H1 (cell line): Measurements from ENCODE around the gene GIPC2.

Experiments used
- CBX5 ChIP-seq: fragments of 300-800, 300-1000 bp; sonication (generic); IDR thresholded peaks from 2 replicates; pipeline ENCODE4 v1.7.1; 2016; ENCODE audit warnings: antibody characterized with exemption, low read length, low read depth
- CEBPB ChIP-seq: IDR thresholded peaks from 2 replicates; pipeline ENCODE4 v1.6.1; 2012; ENCODE audit warnings: low read depth, low read length
- EZH2 ChIP-seq: fragments of 200-600 bp; sonication (generic); IDR thresholded peaks from 2 replicates; pipeline ENCODE4 v1.7.1; 2012; ENCODE audit warnings: low read depth, mild to moderate bottlenecking, moderate library complexity, low read length, inconsistent platforms; ENCODE audit not compliant: severe bottlenecking
- NANOG ChIP-seq: IDR thresholded peaks from 2 replicates; pipeline ENCODE4 v1.6.1; 2011; ENCODE audit warnings: low read length, low read depth, mild to moderate bottlenecking, inconsistent platforms; ENCODE audit not compliant: insufficient read depth, poor library complexity, severe bottlenecking
- POLR2AphosphoS5 ChIP-seq: IDR thresholded peaks from 2 replicates; pipeline ENCODE4 v1.6.1; 2011; ENCODE audit warnings: low read depth, low read length
- TAF1 ChIP-seq: IDR thresholded peaks from 2 replicates; pipeline ENCODE4 v1.6.1; 2011; ENCODE audit warnings: mild to moderate bottlenecking, low read depth, low read length
- TBP ChIP-seq: IDR thresholded peaks from 2 replicates; pipeline ENCODE4 v1.6.1; 2011; ENCODE audit warnings: low read depth, low read length, improper control_type of control experiment
- TF ChIP-seq, protein P1 (sequence below), 3 experiments: IDR thresholded peaks; 1 replicate in 2 of 3; 2 replicates in 1 of 3; pipeline versions ENCODE4 v1.5.1 to v1.6.1; 2011; ENCODE audit warnings: low read length in 3 of 3, mild to moderate bottlenecking in 3 of 3, inconsistent platforms in 2 of 3, low read depth in 1 of 3, moderate library complexity in 1 of 3; ENCODE audit not compliant: insufficient read depth in 1 of 3; ENCODE audit errors: control extremely low read depth in 1 of 3

DNA sequence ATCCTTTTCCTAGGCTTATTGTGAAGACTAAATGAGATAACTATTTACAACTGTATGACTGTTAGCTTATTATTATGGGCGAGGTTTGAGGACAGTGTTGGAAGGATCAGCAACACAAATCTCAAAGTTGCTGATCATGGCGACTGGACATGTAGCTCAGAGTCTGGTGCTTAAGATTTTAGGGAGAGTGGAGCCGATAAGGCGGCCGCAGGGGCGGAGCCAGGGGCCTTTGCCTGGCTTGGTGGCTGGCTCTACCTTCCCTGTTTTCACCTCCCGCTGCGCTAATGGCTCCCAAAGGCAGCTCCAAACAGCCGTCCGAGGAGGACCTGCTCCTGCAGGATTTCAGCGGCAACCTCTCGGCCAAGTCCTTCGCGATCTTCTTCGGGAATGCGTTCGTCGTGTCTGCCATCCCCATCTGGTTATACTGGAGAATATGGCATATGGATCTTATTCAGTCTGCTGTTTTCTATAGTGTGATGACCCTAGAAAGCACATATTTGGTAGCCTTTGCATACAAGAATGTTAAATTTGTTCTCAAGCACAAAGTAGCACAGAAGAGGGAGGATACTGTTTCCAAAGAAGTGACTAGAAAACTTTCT is 45.5 kb downstream of the GIPC2 start:
- TF ChIP-seq, protein P1, sequence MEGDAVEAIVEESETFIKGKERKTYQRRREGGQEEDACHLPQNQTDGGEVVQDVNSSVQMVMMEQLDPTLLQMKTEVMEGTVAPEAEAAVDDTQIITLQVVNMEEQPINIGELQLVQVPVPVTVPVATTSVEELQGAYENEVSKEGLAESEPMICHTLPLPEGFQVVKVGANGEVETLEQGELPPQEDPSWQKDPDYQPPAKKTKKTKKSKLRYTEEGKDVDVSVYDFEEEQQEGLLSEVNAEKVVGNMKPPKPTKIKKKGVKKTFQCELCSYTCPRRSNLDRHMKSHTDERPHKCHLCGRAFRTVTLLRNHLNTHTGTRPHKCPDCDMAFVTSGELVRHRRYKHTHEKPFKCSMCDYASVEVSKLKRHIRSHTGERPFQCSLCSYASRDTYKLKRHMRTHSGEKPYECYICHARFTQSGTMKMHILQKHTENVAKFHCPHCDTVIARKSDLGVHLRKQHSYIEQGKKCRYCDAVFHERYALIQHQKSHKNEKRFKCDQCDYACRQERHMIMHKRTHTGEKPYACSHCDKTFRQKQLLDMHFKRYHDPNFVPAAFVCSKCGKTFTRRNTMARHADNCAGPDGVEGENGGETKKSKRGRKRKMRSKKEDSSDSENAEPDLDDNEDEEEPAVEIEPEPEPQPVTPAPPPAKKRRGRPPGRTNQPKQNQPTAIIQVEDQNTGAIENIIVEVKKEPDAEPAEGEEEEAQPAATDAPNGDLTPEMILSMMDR (IDR thresholded peaks at IDR 0.05; ENCODE audit: control extremely low read depth in 1 of 3, insufficient read depth in 1 of 3, low read depth in 1 of 3, low read length in 3 of 3) = no peak
- no peak for TF ChIP-seq POLR2AphosphoS5
- no peak for TF ChIP-seq NANOG
- TF ChIP-seq TAF1 = no peak
- no peak for TF ChIP-seq CEBPB
- TF ChIP-seq TBP = no peak
- no peak for TF ChIP-seq CBX5
- no peak for TF ChIP-seq EZH2
